Measurements from ENCODE around the gene THRB. TPM values are rescaled to one million over a fixed set of nuclear protein-coding genes. Genes with fewer than 3 reads are reported as not detected.

Gene THRB
- total and polyA plus RNA-seq, 7 experiments from 2014 or later = 0.05 to 1.0 (median 0.16) TPM; not detected in 4

DNA sequence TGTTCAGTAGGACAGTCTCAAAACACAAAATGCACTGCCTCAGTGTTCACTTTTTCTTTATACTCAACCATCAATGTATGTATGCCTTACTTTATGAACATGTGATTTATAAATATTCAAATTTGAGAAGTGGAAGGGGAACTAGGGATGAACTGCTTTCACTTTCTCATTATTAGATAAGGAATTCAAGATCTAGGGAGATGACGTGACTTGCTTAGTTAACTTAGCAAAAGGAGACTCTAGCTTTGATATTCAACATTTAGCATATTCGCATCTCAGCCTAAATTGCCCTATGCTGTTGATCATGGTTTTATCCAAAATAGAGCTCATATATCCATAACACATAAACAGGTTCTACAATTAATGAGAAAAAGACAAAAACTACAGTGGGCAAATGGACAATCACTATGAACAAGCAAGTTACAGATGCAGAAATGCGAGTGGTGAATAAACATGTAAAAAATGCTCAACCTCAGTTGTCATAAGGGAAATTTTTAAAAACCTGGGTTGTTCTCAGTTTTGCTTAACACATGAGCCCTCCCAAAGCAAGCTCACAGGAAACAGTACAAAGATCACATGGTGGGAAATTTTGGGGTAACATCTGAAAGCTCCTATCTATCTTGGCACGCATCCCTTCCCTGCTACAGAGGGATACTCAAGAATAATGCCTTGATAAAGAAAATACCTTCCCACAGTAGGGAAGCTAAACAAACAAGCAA lies 269.8 kb downstream of the THRB start:
- POLR2A ChIA-PET = interaction anchor here (0.7 kb wide), 1 partner anchor 8 kb away, joined by 3 read pairs; no protein-coding TSS in a partner anchor
- no peaks in the 10 kb centered on the region for H3K4me1 Mint-ChIP-seq
- peaks cover 0 to 1% (median 0%) of the 10 kb centered on the region in 11 donors for H3K9me3 Mint-ChIP-seq
- no peaks in the 10 kb centered on the region for H3K27me3 ChIP-seq (ENCODE audit: control insufficient read depth in 2 of 2, insufficient read depth in 2 of 2, low read length in 2 of 2)
- intact Hi-C loops (cut with micrococcal nuclease) = no loop called here
- H3K4me3 ChIP-seq (ENCODE audit: low read length) = no peak overlapping the region
- no peak overlapping the region for H3K27ac Mint-ChIP-seq
- H3K27me3 Mint-ChIP-seq = peaks cover 2 to 11% (median 7%) of the 10 kb centered on the region in 5 donors
- no peaks in the 10 kb centered on the region for H3K9me3 ChIP-seq (ENCODE audit: control insufficient read depth in 2 of 3, low read length in 3 of 3)
- no peaks in the 10 kb centered on the region for H3K4me1 ChIP-seq (ENCODE audit: control insufficient read depth in 2 of 2, insufficient read depth in 2 of 2, low read length in 2 of 2)
- no peaks in the 10 kb centered on the region for H3K36me3 ChIP-seq (ENCODE audit: control insufficient read depth in 2 of 3, insufficient read depth in 3 of 3, low read length in 3 of 3)
- ATAC-seq (no peak), DNase-seq (no peak)
- H3K27ac ChIP-seq (ENCODE audit: low read depth, low read length) = no peak overlapping the region
- CTCF ChIA-PET = interaction anchor here (0.5 to 0.6 kb wide), 2 partner anchors 186 to 783 kb away, joined by 3 to 4 read pairs; no protein-coding TSS in a partner anchor
- H3K4me3 Mint-ChIP-seq = no peak overlapping the region
- H3K36me3 Mint-ChIP-seq = no peaks in the 10 kb centered on the region

DNA sequence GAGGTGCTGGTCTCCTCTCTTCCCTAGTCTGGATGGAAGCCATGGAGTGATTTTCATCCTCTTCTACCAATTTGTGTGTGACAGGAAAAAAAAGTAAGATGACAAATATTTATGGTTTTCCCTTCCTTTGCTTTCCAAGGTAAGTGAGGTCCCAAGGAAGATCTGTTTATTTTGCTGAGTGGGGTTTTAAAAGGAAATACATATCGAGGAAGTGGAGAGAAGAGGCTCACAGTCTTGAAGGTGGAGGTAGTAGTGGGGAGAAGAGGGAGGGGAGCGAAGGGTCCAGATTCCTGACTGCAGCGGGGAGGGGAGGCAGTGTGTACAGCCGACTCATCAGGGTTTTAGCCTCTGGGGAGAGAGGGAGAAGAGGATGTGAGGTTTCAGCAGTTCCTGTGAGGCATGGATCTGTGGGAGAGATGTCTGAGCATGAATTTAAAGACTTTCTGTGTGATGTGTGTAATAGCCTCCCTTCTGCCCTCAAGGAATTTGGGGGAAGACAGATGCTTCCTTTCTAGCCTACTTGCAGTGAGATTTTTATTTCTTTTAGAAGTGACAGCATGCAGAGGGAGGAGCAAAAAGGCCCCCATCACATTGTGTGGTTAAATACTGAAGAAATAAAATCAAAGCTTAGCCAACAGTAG lies 272.4 kb downstream of the THRB start:
- intact Hi-C loops (cut with micrococcal nuclease) = no loop called here
- Histone ChIP-seq H3K9me3 (ENCODE audit: control insufficient read depth in 2 of 3, low read length in 3 of 3) (no peaks in the 10 kb centered on the region), H3K27me3 (ENCODE audit: control insufficient read depth in 2 of 2, insufficient read depth in 2 of 2, low read length in 2 of 2) (no peaks in the 10 kb centered on the region), H3K27ac (ENCODE audit: low read depth, low read length) (no peak overlapping the region), H3K4me1 (ENCODE audit: control insufficient read depth in 2 of 2, insufficient read depth in 2 of 2, low read length in 2 of 2) (no peaks in the 10 kb centered on the region), H3K36me3 (ENCODE audit: control insufficient read depth in 2 of 3, insufficient read depth in 3 of 3, low read length in 3 of 3) (no peaks in the 10 kb centered on the region), H3K4me3 (ENCODE audit: low read length) (no peak overlapping the region)
- Mint-ChIP-seq H3K36me3 (no peaks in the 10 kb centered on the region), H3K4me3 (no peak overlapping the region), H3K27ac (no peak overlapping the region), H3K4me1 (no peaks in the 10 kb centered on the region), H3K27me3 (peaks cover 0 to 11% (median 7%) of the 10 kb centered on the region in 5 donors), H3K9me3 (peaks cover 0 to 1% (median 0%) of the 10 kb centered on the region in 11 donors)
- ATAC-seq (no peak), DNase-seq (no peak)
- ChIA-PET POLR2A (interaction anchor here (0.8 kb wide), 1 partner anchor 12 kb away, joined by 3 read pairs; no protein-coding TSS in a partner anchor), CTCF (no interaction called here)

DNA sequence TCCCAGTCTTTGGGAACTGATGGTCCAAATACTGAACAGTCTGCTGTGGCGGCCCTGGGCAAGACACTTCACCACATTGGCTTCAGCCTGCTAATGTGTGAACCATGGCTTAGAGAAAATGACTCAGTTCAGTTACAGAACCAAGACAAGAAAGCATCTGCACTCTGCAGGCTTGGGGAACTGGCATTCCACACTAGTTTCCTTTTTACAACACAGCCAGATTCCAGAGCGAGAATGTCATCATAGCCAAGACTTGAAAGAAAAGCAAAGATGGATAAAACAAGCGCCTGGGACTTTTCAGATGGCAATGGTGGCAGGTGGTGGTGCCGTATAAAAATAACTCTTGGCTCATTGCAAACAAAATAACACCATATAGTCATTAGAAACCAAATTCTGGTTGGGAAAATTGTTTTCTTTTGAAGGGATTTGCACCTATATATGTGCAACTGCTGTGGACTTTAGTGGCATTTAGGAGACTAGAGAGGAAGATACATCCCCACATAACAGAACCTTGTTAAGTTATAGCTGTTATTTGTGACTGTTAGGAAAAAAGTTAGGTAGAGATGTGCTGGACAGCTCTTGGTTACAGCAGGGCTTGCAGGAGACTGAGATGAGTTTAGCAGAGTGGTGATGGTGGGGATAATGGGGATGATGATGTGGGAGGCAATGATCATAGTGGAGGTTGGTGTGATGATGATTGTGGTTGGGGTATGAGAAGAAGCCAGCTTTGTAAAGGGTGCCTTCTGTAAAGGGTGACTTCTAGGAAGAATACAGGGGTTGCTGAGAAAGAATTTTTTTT lies 273.6 kb downstream of the THRB start:
- Mint-ChIP-seq H3K4me1 (no peaks in the 10 kb centered on the region), H3K4me3 (no peak overlapping the region), H3K27ac (no peak overlapping the region), H3K27me3 (peaks cover 0 to 11% (median 7%) of the 10 kb centered on the region in 5 donors), H3K9me3 (peaks cover 0 to 1% (median 0%) of the 10 kb centered on the region in 11 donors), H3K36me3 (no peaks in the 10 kb centered on the region)
- Histone ChIP-seq H3K4me3 (ENCODE audit: low read length) (no peak overlapping the region), H3K27ac (ENCODE audit: low read depth, low read length) (no peak overlapping the region), H3K27me3 (ENCODE audit: control insufficient read depth in 2 of 2, insufficient read depth in 2 of 2, low read length in 2 of 2) (no peaks in the 10 kb centered on the region), H3K36me3 (ENCODE audit: control insufficient read depth in 2 of 3, insufficient read depth in 3 of 3, low read length in 3 of 3) (no peaks in the 10 kb centered on the region), H3K9me3 (ENCODE audit: control insufficient read depth in 2 of 3, low read length in 3 of 3) (no peaks in the 10 kb centered on the region), H3K4me1 (ENCODE audit: control insufficient read depth in 2 of 2, insufficient read depth in 2 of 2, low read length in 2 of 2) (no peaks in the 10 kb centered on the region)
- POLR2A ChIA-PET = interaction anchor here (0.8 kb wide), 1 partner anchor 14 kb away, joined by 3 read pairs; no protein-coding TSS in a partner anchor
- DNase-seq (no peak), ATAC-seq (no peak)
- intact Hi-C loops (cut with micrococcal nuclease) = no loop called here
- CTCF ChIA-PET = interaction anchor here (0.6 kb wide), 1 partner anchor 256 kb away, joined by 4 read pairs; no protein-coding TSS in a partner anchor

DNA sequence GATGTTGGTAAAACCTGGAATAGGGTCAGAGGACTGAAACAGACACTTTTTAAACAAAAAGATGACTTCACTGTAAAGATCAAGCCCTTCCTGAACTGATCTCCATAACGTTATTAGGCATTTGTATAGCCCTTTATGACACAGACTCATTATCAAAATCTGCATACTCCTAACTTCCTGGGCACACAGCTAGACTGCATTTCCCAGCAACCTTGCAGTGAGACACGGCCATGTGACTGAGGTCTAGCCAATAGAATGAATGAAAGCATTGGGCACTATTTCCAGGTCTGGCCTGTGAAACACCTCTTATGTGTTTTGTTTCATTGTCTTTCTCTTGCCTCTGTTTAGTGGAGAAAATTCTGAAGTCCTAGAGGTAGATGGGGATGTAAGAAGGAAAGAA lies 279.1 kb downstream of the THRB start:
- H3K4me3 Mint-ChIP-seq = no peak overlapping the region
- Histone ChIP-seq H3K4me3 (ENCODE audit: low read length) (no peak overlapping the region), H3K4me1 (ENCODE audit: control insufficient read depth in 2 of 2, insufficient read depth in 2 of 2, low read length in 2 of 2) (no peaks in the 10 kb centered on the region), H3K27ac (ENCODE audit: low read depth, low read length) (no peak overlapping the region), H3K27me3 (ENCODE audit: control insufficient read depth in 2 of 2, insufficient read depth in 2 of 2, low read length in 2 of 2) (no peaks in the 10 kb centered on the region), H3K9me3 (ENCODE audit: control insufficient read depth in 2 of 3, low read length in 3 of 3) (no peaks in the 10 kb centered on the region), H3K36me3 (ENCODE audit: control insufficient read depth in 2 of 3, insufficient read depth in 3 of 3, low read length in 3 of 3) (no peaks in the 10 kb centered on the region)
- ChIA-PET POLR2A (no interaction called here), CTCF (no interaction called here)
- peaks cover 0 to 6% (median 0%) of the 10 kb centered on the region in 5 donors for H3K27me3 Mint-ChIP-seq
- no peaks in the 10 kb centered on the region for H3K36me3 Mint-ChIP-seq
- no peak for DNase-seq
- intact Hi-C loops (cut with micrococcal nuclease) = no loop called here
- no peaks in the 10 kb centered on the region for H3K9me3 Mint-ChIP-seq
- ATAC-seq = no peak
- H3K27ac Mint-ChIP-seq = no peak overlapping the region
- no peaks in the 10 kb centered on the region for H3K4me1 Mint-ChIP-seq

DNA sequence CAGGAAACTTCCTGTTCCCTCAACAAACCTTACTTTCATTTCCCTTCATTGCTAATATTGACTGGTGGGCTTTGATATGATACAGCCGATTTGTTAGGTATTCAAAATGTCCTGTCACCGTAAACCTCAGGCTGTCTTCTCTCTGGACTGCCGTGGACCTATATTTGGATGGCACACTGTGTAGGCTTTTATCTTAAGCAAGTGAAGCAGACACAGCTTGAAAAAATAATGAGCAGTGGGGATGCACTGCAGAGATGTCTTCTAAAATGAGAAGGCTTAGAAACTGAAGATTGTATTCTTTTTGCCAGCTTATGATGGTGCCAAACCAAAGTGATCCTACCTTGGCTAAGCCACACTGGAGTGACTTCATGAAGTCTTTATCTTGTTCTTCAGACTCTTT lies 283.3 kb downstream of the THRB start:
- H3K36me3 Mint-ChIP-seq = peaks cover 0 to 2% (median 0%) of the 10 kb centered on the region in 5 donors
- peaks cover 0 to 6% (median 2%) of the 10 kb centered on the region in 11 donors for H3K9me3 Mint-ChIP-seq
- CTCF ChIA-PET = interaction anchor here (0.6 kb wide), 1 partner anchor 628 kb away, joined by 4 read pairs; no protein-coding TSS in a partner anchor
- H3K27ac Mint-ChIP-seq = no peak overlapping the region
- no peaks in the 10 kb centered on the region for H3K9me3 ChIP-seq (ENCODE audit: control insufficient read depth in 2 of 3, low read length in 3 of 3)
- POLR2A ChIA-PET = no interaction called here
- H3K27ac ChIP-seq (ENCODE audit: low read depth, low read length) = no peak overlapping the region
- H3K4me3 Mint-ChIP-seq = no peak overlapping the region
- intact Hi-C loops (cut with micrococcal nuclease) = no loop called here
- DNase-seq (no peak), ATAC-seq (no peak)
- no peaks in the 10 kb centered on the region for H3K36me3 ChIP-seq (ENCODE audit: control insufficient read depth in 2 of 3, insufficient read depth in 3 of 3, low read length in 3 of 3)
- H3K4me1 Mint-ChIP-seq = no peaks in the 10 kb centered on the region
- H3K4me1 ChIP-seq (ENCODE audit: control insufficient read depth in 2 of 2, insufficient read depth in 2 of 2, low read length in 2 of 2) = no peaks in the 10 kb centered on the region
- H3K4me3 ChIP-seq (ENCODE audit: low read length) = no peak overlapping the region
- no peaks in the 10 kb centered on the region for H3K27me3 ChIP-seq (ENCODE audit: control insufficient read depth in 2 of 2, insufficient read depth in 2 of 2, low read length in 2 of 2)
- peaks cover 0 to 17% (median 3%) of the 10 kb centered on the region in 5 donors for H3K27me3 Mint-ChIP-seq

DNA sequence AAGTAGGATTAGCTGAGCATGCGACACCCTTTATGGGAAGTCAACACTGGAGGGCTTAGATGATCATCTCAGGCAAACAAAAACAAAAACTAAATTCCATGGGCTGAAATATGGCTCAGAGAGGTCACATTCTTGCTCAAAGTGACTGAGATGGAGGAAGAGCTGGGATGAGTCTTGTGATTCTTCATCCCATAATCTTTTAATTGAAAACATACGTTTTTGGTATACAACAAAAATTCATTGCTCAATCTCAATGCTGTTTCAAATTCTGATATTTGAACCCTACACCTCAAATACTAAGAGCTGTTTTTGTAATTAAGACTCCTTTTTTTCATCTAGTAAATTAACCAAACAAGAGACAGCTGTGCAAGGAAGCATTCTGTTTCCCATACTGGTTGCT lies 292.6 kb downstream of the THRB start:
- ChIA-PET CTCF (no interaction called here), POLR2A (no interaction called here)
- Mint-ChIP-seq H3K36me3 (peaks cover 0 to 4% (median 0%) of the 10 kb centered on the region in 5 donors), H3K27ac (no peak overlapping the region), H3K4me1 (no peaks in the 10 kb centered on the region), H3K9me3 (peaks cover 0 to 7% (median 4%) of the 10 kb centered on the region in 11 donors), H3K27me3 (peaks cover 5 to 27% (median 10%) of the 10 kb centered on the region in 5 donors), H3K4me3 (no peak overlapping the region)
- no peak overlapping the region for H3K27ac ChIP-seq (ENCODE audit: low read depth, low read length)
- H3K9me3 ChIP-seq (ENCODE audit: control insufficient read depth in 2 of 3, low read length in 3 of 3) = no peaks in the 10 kb centered on the region
- ATAC-seq = no peak
- intact Hi-C loops (cut with micrococcal nuclease) = no loop called here
- H3K4me3 ChIP-seq (ENCODE audit: low read length) = no peak overlapping the region
- no peaks in the 10 kb centered on the region for H3K4me1 ChIP-seq (ENCODE audit: control insufficient read depth in 2 of 2, insufficient read depth in 2 of 2, low read length in 2 of 2)
- no peak for DNase-seq
- no peaks in the 10 kb centered on the region for H3K36me3 ChIP-seq (ENCODE audit: control insufficient read depth in 2 of 3, insufficient read depth in 3 of 3, low read length in 3 of 3)
- no peaks in the 10 kb centered on the region for H3K27me3 ChIP-seq (ENCODE audit: control insufficient read depth in 2 of 2, insufficient read depth in 2 of 2, low read length in 2 of 2)

Measured in naive thymus-derived CD4-positive, alpha-beta T cell (primary cell).